ENCODE measurements around the gene DEDD2.

DNA sequence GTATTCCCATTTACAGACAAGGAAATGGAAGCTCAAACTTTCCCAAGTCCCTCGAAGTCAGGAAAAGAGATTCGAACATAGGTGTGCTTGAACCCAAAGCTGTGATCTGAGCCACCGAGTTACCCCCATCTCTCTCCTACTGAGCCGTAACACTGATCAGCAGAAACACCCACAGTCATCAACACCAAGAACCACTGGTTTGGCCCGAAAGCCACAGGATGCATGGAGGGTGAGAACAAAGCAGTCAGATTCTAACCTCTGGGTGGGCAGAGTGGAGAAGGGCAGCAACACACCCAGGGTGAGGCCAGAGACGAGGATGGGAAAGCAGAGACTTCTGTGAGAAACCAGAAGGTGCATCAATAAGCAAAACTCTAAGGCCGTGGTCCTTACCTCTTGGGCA, 57.5 kb downstream of the DEDD2 start:
- no peak for TF ChIP-seq SRF (IDR thresholded peaks at IDR 0.05; ENCODE audit: low read depth in 2 of 2, low read length in 2 of 2)
- no peak for TF ChIP-seq POLR2AphosphoS5 (IDR thresholded peaks at IDR 0.05; ENCODE audit: low read length)
- no peak for TF ChIP-seq SIX5 (IDR thresholded peaks at IDR 0.05; ENCODE audit: low read depth, low read length, severe bottlenecking)
- TF ChIP-seq HDAC6 (IDR thresholded peaks at IDR 0.05; ENCODE audit: unreplicated experiment): no peak
- TF ChIP-seq, protein P1, sequence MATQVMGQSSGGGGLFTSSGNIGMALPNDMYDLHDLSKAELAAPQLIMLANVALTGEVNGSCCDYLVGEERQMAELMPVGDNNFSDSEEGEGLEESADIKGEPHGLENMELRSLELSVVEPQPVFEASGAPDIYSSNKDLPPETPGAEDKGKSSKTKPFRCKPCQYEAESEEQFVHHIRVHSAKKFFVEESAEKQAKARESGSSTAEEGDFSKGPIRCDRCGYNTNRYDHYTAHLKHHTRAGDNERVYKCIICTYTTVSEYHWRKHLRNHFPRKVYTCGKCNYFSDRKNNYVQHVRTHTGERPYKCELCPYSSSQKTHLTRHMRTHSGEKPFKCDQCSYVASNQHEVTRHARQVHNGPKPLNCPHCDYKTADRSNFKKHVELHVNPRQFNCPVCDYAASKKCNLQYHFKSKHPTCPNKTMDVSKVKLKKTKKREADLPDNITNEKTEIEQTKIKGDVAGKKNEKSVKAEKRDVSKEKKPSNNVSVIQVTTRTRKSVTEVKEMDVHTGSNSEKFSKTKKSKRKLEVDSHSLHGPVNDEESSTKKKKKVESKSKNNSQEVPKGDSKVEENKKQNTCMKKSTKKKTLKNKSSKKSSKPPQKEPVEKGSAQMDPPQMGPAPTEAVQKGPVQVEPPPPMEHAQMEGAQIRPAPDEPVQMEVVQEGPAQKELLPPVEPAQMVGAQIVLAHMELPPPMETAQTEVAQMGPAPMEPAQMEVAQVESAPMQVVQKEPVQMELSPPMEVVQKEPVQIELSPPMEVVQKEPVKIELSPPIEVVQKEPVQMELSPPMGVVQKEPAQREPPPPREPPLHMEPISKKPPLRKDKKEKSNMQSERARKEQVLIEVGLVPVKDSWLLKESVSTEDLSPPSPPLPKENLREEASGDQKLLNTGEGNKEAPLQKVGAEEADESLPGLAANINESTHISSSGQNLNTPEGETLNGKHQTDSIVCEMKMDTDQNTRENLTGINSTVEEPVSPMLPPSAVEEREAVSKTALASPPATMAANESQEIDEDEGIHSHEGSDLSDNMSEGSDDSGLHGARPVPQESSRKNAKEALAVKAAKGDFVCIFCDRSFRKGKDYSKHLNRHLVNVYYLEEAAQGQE (IDR thresholded peaks at IDR 0.05; ENCODE audit: low read depth, low read length): no peak
- no peak for TF ChIP-seq POLR2A (IDR thresholded peaks at IDR 0.05; ENCODE audit: low read depth, low read length)
- no peak for TF ChIP-seq ZSCAN29 (IDR thresholded peaks at IDR 0.05)
- TF ChIP-seq EP300 (IDR thresholded peaks at IDR 0.05; ENCODE audit: borderline replicate concordance in 1 of 2, control insufficient read depth in 1 of 2, low read depth in 2 of 2, low read length in 2 of 2): no peak
- TF ChIP-seq, protein P2, sequence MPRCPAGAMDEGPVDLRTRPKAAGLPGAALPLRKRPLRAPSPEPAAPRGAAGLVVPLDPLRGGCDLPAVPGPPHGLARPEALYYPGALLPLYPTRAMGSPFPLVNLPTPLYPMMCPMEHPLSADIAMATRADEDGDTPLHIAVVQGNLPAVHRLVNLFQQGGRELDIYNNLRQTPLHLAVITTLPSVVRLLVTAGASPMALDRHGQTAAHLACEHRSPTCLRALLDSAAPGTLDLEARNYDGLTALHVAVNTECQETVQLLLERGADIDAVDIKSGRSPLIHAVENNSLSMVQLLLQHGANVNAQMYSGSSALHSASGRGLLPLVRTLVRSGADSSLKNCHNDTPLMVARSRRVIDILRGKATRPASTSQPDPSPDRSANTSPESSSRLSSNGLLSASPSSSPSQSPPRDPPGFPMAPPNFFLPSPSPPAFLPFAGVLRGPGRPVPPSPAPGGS (IDR thresholded peaks at IDR 0.05; ENCODE audit: borderline replicate concordance, insufficient read depth, low read depth, low read length, poor library complexity, severe bottlenecking): no peak
- TF ChIP-seq, protein P3, sequence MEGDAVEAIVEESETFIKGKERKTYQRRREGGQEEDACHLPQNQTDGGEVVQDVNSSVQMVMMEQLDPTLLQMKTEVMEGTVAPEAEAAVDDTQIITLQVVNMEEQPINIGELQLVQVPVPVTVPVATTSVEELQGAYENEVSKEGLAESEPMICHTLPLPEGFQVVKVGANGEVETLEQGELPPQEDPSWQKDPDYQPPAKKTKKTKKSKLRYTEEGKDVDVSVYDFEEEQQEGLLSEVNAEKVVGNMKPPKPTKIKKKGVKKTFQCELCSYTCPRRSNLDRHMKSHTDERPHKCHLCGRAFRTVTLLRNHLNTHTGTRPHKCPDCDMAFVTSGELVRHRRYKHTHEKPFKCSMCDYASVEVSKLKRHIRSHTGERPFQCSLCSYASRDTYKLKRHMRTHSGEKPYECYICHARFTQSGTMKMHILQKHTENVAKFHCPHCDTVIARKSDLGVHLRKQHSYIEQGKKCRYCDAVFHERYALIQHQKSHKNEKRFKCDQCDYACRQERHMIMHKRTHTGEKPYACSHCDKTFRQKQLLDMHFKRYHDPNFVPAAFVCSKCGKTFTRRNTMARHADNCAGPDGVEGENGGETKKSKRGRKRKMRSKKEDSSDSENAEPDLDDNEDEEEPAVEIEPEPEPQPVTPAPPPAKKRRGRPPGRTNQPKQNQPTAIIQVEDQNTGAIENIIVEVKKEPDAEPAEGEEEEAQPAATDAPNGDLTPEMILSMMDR (IDR thresholded peaks at IDR 0.05 in 2 of 3, conservative IDR thresholded peaks at IDR 0.05 in 1 of 3; ENCODE audit: control insufficient read depth in 2 of 3, extremely low read depth in 1 of 3, insufficient read depth in 1 of 3, low read depth in 3 of 3, low read length in 3 of 3): no peak
- TF ChIP-seq, protein P4, sequence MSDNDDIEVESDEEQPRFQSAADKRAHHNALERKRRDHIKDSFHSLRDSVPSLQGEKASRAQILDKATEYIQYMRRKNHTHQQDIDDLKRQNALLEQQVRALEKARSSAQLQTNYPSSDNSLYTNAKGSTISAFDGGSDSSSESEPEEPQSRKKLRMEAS (IDR thresholded peaks at IDR 0.05; ENCODE audit: low read depth, low read length): no peak
- no peak for TF ChIP-seq CHD2 (IDR thresholded peaks at IDR 0.05; ENCODE audit: borderline replicate concordance, low read depth, low read length)
- TF ChIP-seq, protein P5, sequence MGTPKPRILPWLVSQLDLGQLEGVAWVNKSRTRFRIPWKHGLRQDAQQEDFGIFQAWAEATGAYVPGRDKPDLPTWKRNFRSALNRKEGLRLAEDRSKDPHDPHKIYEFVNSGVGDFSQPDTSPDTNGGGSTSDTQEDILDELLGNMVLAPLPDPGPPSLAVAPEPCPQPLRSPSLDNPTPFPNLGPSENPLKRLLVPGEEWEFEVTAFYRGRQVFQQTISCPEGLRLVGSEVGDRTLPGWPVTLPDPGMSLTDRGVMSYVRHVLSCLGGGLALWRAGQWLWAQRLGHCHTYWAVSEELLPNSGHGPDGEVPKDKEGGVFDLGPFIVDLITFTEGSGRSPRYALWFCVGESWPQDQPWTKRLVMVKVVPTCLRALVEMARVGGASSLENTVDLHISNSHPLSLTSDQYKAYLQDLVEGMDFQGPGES (IDR thresholded peaks at IDR 0.05): no peak
- TF ChIP-seq SMAD1 (IDR thresholded peaks at IDR 0.05; ENCODE audit: low read depth, partially characterized antibody): no peak

All from GM12878 (cell line).